Glutamatergic neuron (in vitro differentiated cells): ENCODE data around the gene POLR3B. TPM values are rescaled to one million over a fixed set of nuclear protein-coding genes. Genes with fewer than 3 reads are reported as not detected.

Experiments used
- DNase-seq: peaks from one replicate; pipeline ENCODE4 v3.0.0; 2022
- H3K27ac Mint-ChIP-seq: one replicate; pipeline ENCODE4 v1.8.0; 2020; ENCODE audit warnings: mild to moderate bottlenecking, mixed read lengths, inconsistent platforms; ENCODE audit not compliant: unreplicated experiment
- H3K27me3 Mint-ChIP-seq: one replicate; pipeline ENCODE4 v1.8.0; 2020; ENCODE audit warnings: mild to moderate bottlenecking, moderate library complexity, mixed read lengths, inconsistent platforms; ENCODE audit not compliant: unreplicated experiment
- H3K36me3 Mint-ChIP-seq: one replicate; pipeline ENCODE4 v1.8.0; 2020; ENCODE audit warnings: mild to moderate bottlenecking, mixed read lengths, inconsistent platforms; ENCODE audit not compliant: unreplicated experiment
- H3K4me1 Mint-ChIP-seq: one replicate; pipeline ENCODE4 v1.8.0; 2020; ENCODE audit warnings: mild to moderate bottlenecking, low read depth, mixed read lengths, inconsistent platforms; ENCODE audit not compliant: unreplicated experiment
- H3K4me3 Mint-ChIP-seq: one replicate; pipeline ENCODE4 v1.8.0; 2020; ENCODE audit warnings: mild to moderate bottlenecking, mixed read lengths, inconsistent platforms; ENCODE audit not compliant: unreplicated experiment
- H3K9me3 Mint-ChIP-seq: one replicate; pipeline ENCODE4 v1.8.0; 2020; ENCODE audit warnings: mild to moderate bottlenecking, moderate library complexity, mixed read lengths, inconsistent platforms; ENCODE audit not compliant: unreplicated experiment
- total RNA-seq: library from RNA; stranded (reverse); fragmentation: NEBNext Ultra II Directional; extraction: Animal tissue kit (Norgen Biotek cat#: 25700); gene quantifications from one replicate; pipeline ENCODE4 v1.2.1, GENCODE V29; 2021; ENCODE audit not compliant: unreplicated experiment
- TF ChIP-seq, protein P1 (sequence below): fragments of 200-600 bp; sonication (generic); IDR thresholded peaks from one replicate; pipeline ENCODE4 v1.5.0; 2021; ENCODE audit not compliant: partially characterized antibody, unreplicated experiment

The POLR3B gene
- total RNA-seq, 1 donor from 2014 or later: 12.1 TPM

DNA sequence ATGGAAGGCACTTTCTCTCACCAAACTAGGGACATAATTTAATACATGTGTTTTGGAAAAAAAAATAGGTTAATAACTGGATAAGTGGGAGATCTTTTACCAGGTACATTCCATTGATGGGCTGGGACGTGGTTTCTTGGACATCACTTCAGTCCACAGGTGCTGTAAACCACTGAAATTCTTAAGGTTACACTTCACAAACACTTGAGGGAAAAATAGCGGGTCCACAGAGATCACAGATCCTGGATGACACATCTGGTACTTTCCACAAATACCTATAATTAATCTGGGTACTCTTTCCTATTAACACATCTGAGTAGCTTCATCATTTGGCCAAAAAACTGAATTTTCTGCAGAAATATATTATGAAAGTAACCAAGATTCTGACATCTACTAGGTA lies 85.0 kb downstream of the POLR3B start:
- Mint-ChIP-seq H3K27me3 (no peaks in the 10 kb centered on the region), H3K4me1 (peaks cover 3% of the 10 kb centered on the region), H3K36me3 (no peaks in the 10 kb centered on the region), H3K27ac (no peak overlapping the region), H3K4me3 (no peak overlapping the region), H3K9me3 (no peaks in the 10 kb centered on the region)
- TF ChIP-seq, protein P1, sequence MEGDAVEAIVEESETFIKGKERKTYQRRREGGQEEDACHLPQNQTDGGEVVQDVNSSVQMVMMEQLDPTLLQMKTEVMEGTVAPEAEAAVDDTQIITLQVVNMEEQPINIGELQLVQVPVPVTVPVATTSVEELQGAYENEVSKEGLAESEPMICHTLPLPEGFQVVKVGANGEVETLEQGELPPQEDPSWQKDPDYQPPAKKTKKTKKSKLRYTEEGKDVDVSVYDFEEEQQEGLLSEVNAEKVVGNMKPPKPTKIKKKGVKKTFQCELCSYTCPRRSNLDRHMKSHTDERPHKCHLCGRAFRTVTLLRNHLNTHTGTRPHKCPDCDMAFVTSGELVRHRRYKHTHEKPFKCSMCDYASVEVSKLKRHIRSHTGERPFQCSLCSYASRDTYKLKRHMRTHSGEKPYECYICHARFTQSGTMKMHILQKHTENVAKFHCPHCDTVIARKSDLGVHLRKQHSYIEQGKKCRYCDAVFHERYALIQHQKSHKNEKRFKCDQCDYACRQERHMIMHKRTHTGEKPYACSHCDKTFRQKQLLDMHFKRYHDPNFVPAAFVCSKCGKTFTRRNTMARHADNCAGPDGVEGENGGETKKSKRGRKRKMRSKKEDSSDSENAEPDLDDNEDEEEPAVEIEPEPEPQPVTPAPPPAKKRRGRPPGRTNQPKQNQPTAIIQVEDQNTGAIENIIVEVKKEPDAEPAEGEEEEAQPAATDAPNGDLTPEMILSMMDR: no peak
- no peak for DNase-seq

DNA sequence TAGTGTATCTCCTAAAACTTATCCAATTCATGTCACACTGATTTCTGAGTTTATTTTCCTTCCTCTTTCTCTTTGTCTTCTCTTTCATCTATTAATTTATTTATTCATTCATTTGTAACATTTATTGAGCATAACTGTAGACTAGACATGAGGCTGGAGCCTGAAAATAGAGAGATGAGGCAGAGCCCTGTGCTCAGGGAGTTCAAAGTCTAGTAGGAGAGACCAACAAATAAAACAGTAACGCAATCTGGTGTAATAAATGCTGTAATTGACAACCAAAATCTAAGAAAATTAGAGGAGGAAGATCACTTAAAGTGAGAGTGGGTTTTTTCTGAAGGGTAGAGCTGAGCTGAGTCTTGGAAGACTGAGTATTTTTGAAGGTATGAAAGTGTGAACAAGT lies 87.5 kb downstream of the POLR3B start:
- no peak for DNase-seq
- Mint-ChIP-seq H3K4me3 (no peak overlapping the region), H3K27ac (no peak overlapping the region), H3K4me1 (peaks cover 3% of the 10 kb centered on the region), H3K36me3 (no peaks in the 10 kb centered on the region), H3K27me3 (no peaks in the 10 kb centered on the region), H3K9me3 (no peaks in the 10 kb centered on the region)
- TF ChIP-seq, protein P1: no peak

DNA sequence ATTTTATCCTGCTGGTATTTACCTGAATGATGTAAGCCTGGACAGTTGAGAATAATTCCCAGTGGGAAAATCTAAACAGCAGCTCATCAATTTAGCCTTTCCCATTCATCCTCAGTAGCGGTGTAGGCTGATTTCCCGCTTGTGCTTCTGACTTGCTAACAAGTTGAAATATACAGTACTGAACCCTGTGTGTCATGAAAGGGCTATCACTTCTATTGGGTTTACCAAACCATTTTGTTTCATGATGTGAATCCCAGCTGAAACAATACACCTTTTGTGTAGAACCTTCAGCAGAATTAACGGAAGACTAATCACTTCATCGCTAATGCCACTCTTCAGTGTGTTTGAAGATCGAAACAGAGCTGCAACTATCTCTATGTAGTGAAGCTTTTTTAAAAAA lies 88.4 kb downstream of the POLR3B start:
- Mint-ChIP-seq H3K4me1 (peaks cover 3% of the 10 kb centered on the region), H3K36me3 (no peaks in the 10 kb centered on the region), H3K27ac (no peak overlapping the region), H3K27me3 (no peaks in the 10 kb centered on the region), H3K9me3 (no peaks in the 10 kb centered on the region), H3K4me3 (no peak overlapping the region)
- DNase-seq: no peak
- TF ChIP-seq, protein P1: no peak

DNA sequence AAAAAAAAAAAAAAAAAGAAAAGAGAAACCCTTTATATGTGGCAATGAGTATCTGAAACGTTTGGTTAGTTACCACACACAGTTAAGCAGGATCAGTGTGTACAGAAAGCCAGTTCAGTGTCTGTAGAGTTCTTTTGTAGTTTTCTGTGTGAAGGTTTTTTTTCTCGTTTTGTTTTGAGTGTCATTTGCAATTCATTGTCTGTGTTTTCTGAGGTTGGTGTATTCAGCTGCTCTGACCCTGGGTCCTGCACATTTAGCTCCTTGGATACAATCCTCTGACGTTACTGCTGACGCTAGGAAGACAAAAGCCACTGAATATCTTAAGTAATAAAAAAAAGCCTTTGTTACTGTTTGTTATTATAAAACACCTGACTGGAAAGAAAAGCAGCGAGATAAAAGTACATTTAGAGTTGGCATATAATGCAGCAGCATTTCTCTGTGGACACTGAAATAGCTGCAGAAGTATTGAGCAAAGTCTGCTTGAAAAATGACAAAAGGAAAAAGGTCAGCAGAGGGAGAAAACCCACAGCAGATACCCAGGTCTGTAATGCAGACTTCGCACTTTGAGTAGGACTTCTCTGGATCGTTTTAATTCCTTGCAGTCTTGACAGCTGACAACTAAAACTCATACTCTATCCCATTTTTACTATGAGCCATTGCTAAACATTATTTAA lies 89.0 kb downstream of the POLR3B start:
- Mint-ChIP-seq H3K36me3 (no peaks in the 10 kb centered on the region), H3K27ac (no peak overlapping the region), H3K27me3 (no peaks in the 10 kb centered on the region), H3K4me1 (peaks cover 3% of the 10 kb centered on the region), H3K4me3 (no peak overlapping the region), H3K9me3 (no peaks in the 10 kb centered on the region)
- TF ChIP-seq, protein P1: no peak
- DNase-seq: no peak

DNA sequence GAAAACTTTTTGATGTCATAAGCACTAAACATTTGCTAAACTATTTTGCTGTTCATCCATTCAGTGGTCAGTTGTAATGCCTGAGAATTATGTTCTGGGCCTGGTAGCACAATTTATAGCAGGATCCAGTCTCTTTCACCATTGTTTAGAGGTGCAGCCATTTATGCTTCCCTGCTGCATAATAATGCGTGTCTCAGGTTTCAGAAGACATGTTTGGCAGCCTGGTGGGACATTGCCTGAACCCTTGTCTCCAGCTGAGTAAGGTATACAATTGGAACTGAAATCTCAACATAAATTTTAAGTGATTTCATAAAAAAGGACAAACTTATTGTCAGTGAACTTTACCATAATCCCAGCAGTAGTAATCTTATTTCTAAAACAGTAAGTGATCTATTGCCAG lies 94.8 kb downstream of the POLR3B start:
- no peaks in the 10 kb centered on the region for H3K36me3 Mint-ChIP-seq
- no peak overlapping the region for H3K4me3 Mint-ChIP-seq
- TF ChIP-seq, protein P1: no peak
- H3K27me3 Mint-ChIP-seq: no peaks in the 10 kb centered on the region
- no peaks in the 10 kb centered on the region for H3K4me1 Mint-ChIP-seq
- no peak for DNase-seq
- no peaks in the 10 kb centered on the region for H3K9me3 Mint-ChIP-seq
- H3K27ac Mint-ChIP-seq: no peak overlapping the region
